WTC11 (cell line): ENCODE data around the gene CABLES1.

Experiments
- ATF2 ChIP-seq: sonication (generic); formaldehyde crosslinking; IDR thresholded peaks from 2 replicates; pipeline ENCODE4 v1.8.1; 2022; ENCODE audit warnings: low read depth, missing genetic modification reagents, borderline replicate concordance
- ELF4 ChIP-seq: sonication (generic); formaldehyde crosslinking; IDR thresholded peaks from 2 replicates; pipeline ENCODE4 v1.8.1; 2022; ENCODE audit warnings: low read depth, mild to moderate bottlenecking, moderate library complexity, missing genetic modification reagents
- IRF1 ChIP-seq: sonication (generic); formaldehyde crosslinking; IDR thresholded peaks from 2 replicates; pipeline ENCODE4 v1.8.0; 2023; ENCODE audit warnings: missing genetic modification reagents
- KAT7 ChIP-seq: sonication (generic); formaldehyde crosslinking; IDR thresholded peaks from 2 replicates; pipeline ENCODE4 v1.8.1; 2023; ENCODE audit warnings: missing genetic modification reagents, mild to moderate bottlenecking, borderline replicate concordance
- USF2 ChIP-seq: sonication (generic); formaldehyde crosslinking; IDR thresholded peaks from 2 replicates; pipeline ENCODE4 v1.8.1; 2023; ENCODE audit warnings: mild to moderate bottlenecking, missing genetic modification reagents, moderate library complexity
- TF ChIP-seq, protein P1 (sequence below): fragments of 200-600 bp; IDR thresholded peaks from 2 replicates; pipeline ENCODE4 v1.8.0; 2022; ENCODE audit warnings: antibody characterized with exemption
- TF ChIP-seq, protein P2 (sequence below): sonication (generic); formaldehyde crosslinking; IDR thresholded peaks from 2 replicates; pipeline ENCODE4 v1.8.0; 2022; ENCODE audit warnings: mild to moderate bottlenecking, missing genetic modification reagents

DNA sequence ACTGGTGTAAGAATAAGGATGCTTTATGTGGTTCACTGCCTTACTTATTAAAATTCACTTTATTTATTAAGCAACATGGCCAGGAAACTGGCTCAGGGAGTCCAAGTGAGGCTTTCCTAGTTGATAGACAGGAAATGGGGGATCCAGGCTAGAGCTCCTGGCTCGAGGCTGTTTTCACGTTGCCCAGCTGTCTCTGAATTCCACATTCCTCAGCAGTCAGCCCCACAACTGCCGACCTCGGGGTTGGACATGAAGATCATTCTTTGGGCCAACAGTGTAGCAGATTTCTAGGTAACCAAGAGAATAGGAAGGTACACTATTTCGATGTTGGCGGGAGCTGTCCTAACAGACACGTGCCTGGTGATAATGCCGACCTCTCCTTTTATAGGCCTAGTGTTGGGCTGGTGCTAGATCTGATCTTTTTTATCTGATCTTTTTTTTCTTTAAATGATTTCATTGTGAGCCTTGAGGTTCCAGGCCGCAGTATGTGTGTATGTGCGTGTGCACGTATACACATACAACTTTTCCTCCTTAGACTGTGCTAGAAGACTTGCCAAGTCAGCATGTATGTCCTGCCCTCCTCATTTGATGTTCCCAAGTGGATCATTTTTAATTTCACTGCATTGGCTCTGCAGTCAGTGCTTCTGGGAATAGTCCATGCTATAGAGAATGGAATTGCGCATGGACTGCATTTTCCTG lies 103.5 kb downstream of the CABLES1 start:
- TF ChIP-seq, protein P1, sequence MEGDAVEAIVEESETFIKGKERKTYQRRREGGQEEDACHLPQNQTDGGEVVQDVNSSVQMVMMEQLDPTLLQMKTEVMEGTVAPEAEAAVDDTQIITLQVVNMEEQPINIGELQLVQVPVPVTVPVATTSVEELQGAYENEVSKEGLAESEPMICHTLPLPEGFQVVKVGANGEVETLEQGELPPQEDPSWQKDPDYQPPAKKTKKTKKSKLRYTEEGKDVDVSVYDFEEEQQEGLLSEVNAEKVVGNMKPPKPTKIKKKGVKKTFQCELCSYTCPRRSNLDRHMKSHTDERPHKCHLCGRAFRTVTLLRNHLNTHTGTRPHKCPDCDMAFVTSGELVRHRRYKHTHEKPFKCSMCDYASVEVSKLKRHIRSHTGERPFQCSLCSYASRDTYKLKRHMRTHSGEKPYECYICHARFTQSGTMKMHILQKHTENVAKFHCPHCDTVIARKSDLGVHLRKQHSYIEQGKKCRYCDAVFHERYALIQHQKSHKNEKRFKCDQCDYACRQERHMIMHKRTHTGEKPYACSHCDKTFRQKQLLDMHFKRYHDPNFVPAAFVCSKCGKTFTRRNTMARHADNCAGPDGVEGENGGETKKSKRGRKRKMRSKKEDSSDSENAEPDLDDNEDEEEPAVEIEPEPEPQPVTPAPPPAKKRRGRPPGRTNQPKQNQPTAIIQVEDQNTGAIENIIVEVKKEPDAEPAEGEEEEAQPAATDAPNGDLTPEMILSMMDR, result no peak
- no peak for TF ChIP-seq IRF1 (CRISPR knock-in tag)
- no peak for TF ChIP-seq USF2 (CRISPR knock-in tag)
- no peak for TF ChIP-seq ATF2 (CRISPR knock-in tag)
- TF ChIP-seq KAT7 (CRISPR knock-in tag), result no peak
- TF ChIP-seq, protein P2, sequence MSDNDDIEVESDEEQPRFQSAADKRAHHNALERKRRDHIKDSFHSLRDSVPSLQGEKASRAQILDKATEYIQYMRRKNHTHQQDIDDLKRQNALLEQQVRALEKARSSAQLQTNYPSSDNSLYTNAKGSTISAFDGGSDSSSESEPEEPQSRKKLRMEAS, result no peak
- TF ChIP-seq ELF4 (CRISPR knock-in tag), result no peak
